Measurements from ENCODE around the gene STYK1. TPM values are rescaled to one million over a fixed set of nuclear protein-coding genes. Genes with fewer than 3 reads are reported as not detected.

The STYK1 gene
- total RNA-seq, 1 donor, result 0.86 TPM

GRCh38 chr12:10689146-10689545, 15.3 kb upstream of the STYK1 start:
- no peak for TF ChIP-seq CTCF (IDR thresholded peaks at IDR 0.05; ENCODE audit: insufficient read depth, low read depth, low read length)

GRCh38 chr12:10688042-10688441, 14.2 kb upstream of the STYK1 start:
- no peak for DNase-seq (ENCODE audit: low read depth)
- no peak overlapping the region for H3K4me3 ChIP-seq (ENCODE audit: low read depth, low read length)
- TF ChIP-seq CTCF (IDR thresholded peaks at IDR 0.05; ENCODE audit: insufficient read depth, low read depth, low read length), result no peak

More at GRCh38 chr12:10689146-10689545, 15.3 kb upstream of the STYK1 start:
- no peak overlapping the region for H3K4me3 ChIP-seq (ENCODE audit: low read depth, low read length)
- DNase-seq (ENCODE audit: low read depth), result no peak

GRCh38 chr12:10672231-10672868, 1.5 kb downstream of the STYK1 start:
- DNase-seq (ENCODE audit: low read depth), result no peak
- no peak overlapping the region for H3K4me3 ChIP-seq (ENCODE audit: low read depth, low read length)
- TF ChIP-seq CTCF (IDR thresholded peaks at IDR 0.05; ENCODE audit: insufficient read depth, low read depth, low read length), result no peak

- DNase-seq (ENCODE audit: low read depth), result no peak
- H3K4me3 ChIP-seq (ENCODE audit: low read depth, low read length), result no peak overlapping the region
- TF ChIP-seq CTCF (IDR thresholded peaks at IDR 0.05; ENCODE audit: insufficient read depth, low read depth, low read length), result no peak
Observed at GRCh38 chr12:10669533-10669932, 4.3 kb downstream of the STYK1 start.

GRCh38 chr12:10668526-10668925, 5.3 kb downstream of the STYK1 start:
- no peak for DNase-seq (ENCODE audit: low read depth)
- H3K4me3 ChIP-seq (ENCODE audit: low read depth, low read length), result no peak overlapping the region
- no peak for TF ChIP-seq CTCF (IDR thresholded peaks at IDR 0.05; ENCODE audit: insufficient read depth, low read depth, low read length)

- TF ChIP-seq CTCF (IDR thresholded peaks at IDR 0.05; ENCODE audit: insufficient read depth, low read depth, low read length), result no peak
- H3K4me3 ChIP-seq (ENCODE audit: low read depth, low read length), result no peak overlapping the region
- DNase-seq (ENCODE audit: low read depth), result no peak
Observed at GRCh38 chr12:10667581-10667980, 6.3 kb downstream of the STYK1 start.

GRCh38 chr12:10664499-10664898, 9.4 kb downstream of the STYK1 start:
- DNase-seq (ENCODE audit: low read depth), result no peak
- TF ChIP-seq CTCF (IDR thresholded peaks at IDR 0.05; ENCODE audit: insufficient read depth, low read depth, low read length), result no peak

More at GRCh38 chr12:10664499-10664898, 9.4 kb downstream of the STYK1 start:
- no peak overlapping the region for H3K4me3 ChIP-seq (ENCODE audit: low read depth, low read length)

Data from fibroblast of villous mesenchyme (primary cell).